HG03520 (cell line): ENCODE measurements around the gene SLC6A5.

Source experiments
- ATAC-seq: cut with Tn5 transposase; IDR thresholded peaks from one replicate; pipeline ENCODE4 v1.9.1; 2021; ENCODE audit warnings: mild to moderate bottlenecking, moderate library complexity; ENCODE audit not compliant: unreplicated experiment

SLC6A5 gene

DNA sequence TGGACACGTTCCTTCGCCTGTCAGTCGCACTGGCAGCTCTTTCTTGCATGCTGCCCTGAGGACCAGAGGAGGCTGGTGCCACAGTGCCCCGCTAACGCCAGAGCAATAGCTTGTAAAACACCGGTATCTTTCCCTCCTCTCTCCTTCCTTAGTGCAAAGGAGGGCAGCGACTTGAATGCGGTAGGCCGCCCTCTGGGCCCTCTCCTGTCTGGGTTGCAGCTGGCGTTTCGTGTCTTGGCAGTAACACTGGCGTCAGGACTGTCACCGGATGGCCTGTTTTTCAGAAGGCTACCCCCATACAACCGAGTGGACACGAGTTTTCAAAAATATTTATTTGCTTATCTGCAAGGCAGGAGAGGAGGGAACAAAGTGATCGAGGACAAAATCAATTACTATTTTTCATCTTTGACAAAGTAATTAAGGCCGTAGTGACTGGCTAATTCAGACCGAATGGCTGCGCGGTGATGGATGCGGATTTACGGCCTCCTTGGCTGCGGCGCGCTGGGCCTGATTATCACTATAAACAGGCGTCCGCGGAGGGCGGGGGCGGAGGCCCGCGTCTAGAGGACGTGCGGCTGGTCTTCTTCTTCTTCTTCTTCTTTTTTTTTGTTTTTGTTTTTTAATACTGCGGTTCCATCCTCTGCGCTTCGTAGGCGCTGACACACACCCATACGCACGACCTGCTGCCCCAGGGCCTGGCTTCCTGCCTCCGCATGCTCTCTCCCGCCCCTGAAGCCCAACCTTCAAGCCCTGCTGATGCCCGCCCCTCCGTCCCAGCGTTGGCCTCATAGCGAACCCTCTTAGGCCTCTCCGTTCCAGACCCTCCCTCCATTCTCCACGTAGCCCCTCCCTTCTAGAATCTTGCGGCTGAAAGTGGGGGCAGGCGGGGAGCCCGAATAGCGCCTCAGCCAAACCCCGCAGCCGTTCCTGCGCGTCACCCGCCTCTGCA, 2.9 kb upstream of the SLC6A5 start:
- no peak for ATAC-seq

DNA sequence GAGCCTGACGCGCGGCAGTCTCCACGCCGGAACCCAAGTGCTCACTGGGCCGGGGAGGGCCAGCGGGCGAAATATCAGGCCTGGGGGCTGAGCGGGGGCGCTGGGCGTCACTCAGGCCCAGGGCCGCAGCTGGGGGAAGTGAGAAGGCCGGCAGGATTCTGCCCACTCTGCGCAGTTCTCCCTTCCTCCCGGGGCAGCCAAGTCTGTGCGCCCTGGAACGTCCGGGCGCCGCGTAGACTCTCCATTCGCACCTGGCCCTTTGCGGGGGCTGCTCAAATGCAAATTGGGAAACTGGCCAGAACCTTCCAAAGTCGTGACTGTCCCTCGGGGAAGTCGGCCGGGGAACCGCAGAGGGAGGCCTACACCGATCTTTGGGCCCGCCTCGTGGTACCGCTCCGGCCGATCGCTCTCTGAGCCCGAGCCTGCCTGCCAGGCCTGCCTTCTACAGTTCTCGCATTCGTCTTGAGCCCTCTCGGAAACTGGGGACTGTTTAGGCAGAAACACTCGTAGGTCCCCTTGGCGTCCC, 2.2 kb upstream of the SLC6A5 start:
- no peak for ATAC-seq

DNA sequence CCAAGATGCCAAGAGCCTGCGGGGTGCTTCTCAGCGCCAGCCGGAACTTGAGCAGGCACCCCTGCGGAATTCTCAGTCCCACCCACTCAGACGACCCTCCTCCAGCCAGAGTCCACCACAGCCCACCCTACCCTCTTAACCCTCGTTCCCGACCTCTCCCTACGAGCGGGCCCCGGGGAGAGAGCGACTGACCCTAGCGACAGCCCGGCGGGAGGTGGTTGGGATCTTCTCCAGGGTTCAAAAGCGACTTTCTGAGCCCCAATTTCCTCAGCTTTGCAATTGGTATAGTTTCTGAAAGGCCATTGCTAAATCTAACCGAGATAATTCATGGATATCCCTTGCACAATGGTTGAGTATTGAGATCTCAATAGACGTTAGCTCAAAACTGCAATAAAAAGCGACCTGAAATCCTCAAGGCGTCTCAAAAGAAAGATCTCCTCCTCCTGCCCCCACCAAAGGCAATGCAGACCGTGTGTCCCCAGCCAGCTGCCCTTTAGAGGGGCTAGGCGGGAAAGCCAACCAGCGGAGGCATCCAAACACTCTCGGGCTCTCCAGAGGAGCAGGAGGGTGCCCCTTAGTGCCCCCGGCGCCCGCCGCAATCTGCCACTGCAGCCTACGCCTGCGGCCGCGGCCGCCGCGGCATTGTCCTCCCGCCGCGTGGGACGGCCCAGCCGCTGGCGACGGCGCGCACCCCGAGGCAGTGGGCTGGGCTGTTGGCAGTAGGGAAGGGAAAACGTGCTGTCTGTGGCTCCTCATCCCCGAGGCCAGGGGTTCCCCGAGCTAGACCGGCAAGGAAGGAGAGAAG, 1.5 kb upstream of the SLC6A5 start:
- no peak for ATAC-seq

DNA sequence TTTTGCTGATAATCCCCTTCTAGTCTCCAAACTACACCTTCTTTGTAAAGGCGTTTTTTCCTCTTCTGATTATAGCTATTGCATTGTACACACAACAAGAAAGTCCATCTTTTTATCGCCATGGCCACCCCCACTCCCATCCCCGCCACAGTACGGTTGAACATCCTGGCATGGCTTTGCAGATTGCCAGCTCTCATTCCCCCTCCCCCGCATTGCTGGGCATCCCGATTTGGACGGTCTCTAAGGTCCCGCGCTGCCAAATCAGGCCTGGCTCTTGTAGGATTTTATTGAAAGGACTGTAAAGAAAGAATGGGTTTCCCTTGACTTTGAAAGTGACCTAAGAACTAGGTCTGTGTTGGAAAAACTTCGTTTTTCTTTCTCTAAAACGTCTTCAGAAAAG, 916 bp upstream of the SLC6A5 start:
- ATAC-seq = no peak

- ATAC-seq = no peak
These were observed 575 bp downstream of the SLC6A5 start for GRCh38 chr11:20600020-20600346.

- ATAC-seq = no peak
These were observed 1.1 kb downstream of the SLC6A5 start for GRCh38 chr11:20600551-20600950.

DNA sequence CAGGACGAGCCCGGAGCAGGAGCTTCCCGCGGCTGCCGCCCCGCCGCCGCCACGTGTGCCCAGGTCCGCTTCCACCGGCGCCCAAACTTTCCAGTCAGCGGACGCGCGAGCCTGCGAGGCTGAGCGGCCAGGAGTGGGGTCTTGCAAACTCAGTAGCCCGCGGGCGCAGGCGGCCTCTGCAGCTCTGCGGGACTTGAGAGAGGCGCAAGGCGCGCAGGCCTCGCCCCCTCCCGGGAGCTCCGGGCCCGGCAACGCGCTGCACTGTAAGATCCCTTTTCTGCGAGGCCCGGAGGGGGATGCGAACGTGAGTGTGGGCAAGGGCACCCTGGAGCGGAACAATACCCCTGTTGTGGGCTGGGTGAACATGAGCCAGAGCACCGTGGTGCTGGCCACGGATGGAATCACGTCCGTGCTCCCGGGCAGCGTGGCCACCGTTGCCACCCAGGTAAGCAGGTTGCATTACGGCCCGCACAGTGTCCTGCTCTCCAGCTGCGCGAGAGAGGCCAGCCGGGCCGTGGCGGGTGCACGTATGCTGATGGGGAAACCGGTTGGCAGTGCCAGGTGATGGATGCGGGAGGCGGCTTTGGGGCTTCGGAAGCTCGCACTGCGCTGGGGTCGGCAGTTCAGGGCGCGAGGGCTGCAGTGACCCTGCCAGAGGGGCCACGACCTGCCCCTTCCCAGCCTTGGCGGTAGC, 2.0 kb downstream of the SLC6A5 start:
- ATAC-seq = no peak

DNA sequence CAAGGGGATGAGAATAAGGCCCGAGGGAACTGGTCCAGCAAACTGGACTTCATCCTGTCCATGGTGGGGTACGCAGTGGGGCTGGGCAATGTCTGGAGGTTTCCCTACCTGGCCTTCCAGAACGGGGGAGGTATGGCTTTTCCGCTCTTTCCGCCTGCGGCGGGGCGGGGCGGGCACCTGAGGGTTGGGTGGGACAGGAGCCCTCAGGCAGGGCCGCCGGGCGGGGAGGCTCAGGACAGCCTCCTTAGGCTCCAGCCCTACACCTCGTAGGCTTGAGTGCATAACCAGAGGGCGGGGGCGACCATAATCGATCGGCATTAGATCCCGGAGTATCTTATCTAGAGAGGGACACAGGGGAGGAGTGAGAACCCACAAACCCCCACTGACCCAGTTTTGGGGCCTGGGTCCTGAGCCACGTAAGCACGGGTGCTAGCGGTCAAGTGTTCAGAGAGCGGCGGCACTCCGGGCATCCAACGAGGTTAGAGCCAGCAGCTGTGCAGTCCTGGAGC, 4.9 kb downstream of the SLC6A5 start:
- no peak for ATAC-seq

GRCh38 chr11:20604864-20605601, 5.6 kb downstream of the SLC6A5 start:
- no peak for ATAC-seq

- ATAC-seq = no peak
These were observed 6.2 kb downstream of the SLC6A5 start for GRCh38 chr11:20605602-20606091.

DNA sequence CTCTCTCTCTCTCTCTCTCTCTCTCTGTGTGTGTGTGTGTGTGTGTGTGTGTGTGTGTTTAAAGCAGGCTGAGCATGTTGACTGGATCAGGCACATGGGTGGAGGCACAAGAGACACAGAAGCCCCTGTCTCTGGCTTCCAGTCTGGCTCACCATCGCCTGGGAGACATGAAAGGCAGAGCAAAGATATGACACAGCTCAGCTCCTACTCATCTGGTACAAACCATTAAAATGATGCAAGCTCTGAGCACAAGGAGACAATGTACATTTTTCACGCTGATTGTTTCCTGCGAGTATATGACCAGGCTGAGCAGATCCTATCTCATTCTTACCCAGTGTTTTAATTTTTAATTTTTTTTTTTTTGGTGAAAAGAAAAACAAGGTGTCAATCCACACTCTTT, 9.5 kb downstream of the SLC6A5 start:
- no peak for ATAC-seq

DNA sequence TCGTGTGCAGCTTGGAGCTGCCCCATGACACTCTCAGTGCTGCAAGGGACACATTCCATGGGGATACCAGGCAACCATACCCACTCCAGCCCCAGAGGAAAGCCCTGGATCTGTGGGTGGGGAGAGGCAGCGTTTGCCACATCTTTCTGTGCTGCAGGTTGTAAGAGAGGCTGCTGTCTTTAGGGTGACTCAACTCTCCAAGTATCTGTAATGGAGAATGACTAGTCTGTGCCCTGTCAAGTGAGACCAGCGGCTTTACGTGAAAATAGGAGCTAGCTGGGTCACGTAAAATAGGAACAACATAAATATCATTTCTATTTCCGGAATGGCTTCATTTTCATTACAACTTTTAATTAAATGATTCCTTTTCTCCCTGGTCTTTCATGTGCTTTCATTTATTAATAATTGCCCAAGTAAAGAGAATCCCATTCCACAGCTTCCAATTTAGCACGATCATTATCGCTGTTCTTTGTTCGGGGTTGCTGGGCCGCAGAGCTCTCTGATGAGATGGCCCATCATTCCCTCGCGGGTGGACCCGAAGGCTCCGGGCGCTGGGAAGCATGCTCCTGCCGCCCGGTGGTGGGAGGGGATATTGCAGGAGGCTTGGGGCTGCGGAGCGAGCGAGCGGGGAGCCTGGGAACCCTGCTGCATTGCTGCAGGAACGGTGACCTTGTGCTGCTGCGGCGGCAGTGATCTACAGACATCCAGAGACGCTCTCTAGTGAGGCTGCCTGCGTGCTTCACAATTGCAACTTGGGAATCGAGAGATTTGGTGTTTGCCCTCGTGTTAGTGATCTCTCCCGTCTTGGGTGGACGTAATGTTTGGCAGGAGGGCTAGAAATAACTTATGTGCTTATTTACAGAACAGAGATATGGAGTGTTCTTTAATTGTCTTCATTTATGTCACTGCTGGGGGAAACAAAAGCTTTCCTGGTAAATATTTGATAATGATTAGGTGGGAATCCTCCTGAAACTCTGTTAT, 10.6 kb downstream of the SLC6A5 start:
- ATAC-seq = peak; percentile 94

GRCh38 chr11:20610825-20611224, 11.4 kb downstream of the SLC6A5 start:
- no peak for ATAC-seq

GRCh38 chr11:20611445-20611844, 12.0 kb downstream of the SLC6A5 start:
- no peak for ATAC-seq

DNA sequence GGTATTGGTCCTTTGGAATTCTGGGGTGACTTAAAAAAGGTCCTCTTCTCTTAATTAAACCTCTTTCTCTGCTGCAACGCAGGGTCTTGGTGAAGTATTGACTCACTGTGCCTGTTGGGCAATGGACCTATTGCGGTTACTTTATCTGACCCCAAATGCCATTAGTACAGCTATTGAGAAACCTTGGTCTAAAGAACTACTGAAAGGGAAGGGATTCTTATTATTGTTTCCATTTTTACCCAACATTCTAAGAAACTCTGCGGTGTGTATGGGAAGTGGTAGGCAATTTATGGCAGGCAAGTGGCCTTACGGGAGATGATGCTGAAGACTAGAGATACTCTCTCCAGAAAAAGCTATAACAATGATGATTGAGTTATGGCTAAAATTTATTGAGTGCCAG, 12.5 kb downstream of the SLC6A5 start:
- ATAC-seq = no peak

- ATAC-seq = no peak
These were observed 13.0 kb downstream of the SLC6A5 start for GRCh38 chr11:20612416-20612815.

GRCh38 chr11:20616920-20617319, 17.5 kb downstream of the SLC6A5 start:
- no peak for ATAC-seq

GRCh38 chr11:20617346-20618005, 18.1 kb downstream of the SLC6A5 start:
- no peak for ATAC-seq
